Measurements from ENCODE around the gene ABLIM1.
A peak's percentile ranks its signal among the peaks of the same experiment; 100 is the strongest.

Gene ABLIM1

DNA sequence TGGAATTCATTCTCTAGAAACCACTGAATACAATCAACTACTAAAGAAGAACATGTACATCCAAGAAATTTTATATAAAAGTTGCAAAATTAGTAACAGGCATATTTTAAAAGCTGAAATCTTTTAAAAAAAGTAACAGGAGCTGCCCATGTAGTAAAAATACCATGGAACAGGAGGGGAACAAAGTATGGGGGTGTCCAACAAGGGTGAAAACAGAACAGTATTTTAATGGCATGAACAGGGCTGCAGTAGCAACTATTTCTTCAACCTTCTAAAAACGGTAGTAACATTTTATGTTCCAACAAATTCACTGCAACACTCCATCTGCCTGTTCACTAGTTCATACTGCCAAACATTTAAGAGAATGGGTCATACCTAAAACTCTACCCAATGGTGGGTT, 77.0 kb downstream of the ABLIM1 start:
- no peak for DNase-seq
- no peak overlapping the region for H3K27ac ChIP-seq
- no peak overlapping the region for H3K4me3 ChIP-seq
- H3K36me3 ChIP-seq = no peaks in the 10 kb centered on the region
- H3K27me3 ChIP-seq = no peaks in the 10 kb centered on the region
- intact Hi-C loops (cut with DNase I; ENCODE audit: low total_unique reads) = no loop called here
- H3K9me3 ChIP-seq = no peaks in the 10 kb centered on the region
- H3K4me1 ChIP-seq = peaks cover 0 to 19% (median 5%) of the 10 kb centered on the region in 4 donors
- TF ChIP-seq, protein P1, sequence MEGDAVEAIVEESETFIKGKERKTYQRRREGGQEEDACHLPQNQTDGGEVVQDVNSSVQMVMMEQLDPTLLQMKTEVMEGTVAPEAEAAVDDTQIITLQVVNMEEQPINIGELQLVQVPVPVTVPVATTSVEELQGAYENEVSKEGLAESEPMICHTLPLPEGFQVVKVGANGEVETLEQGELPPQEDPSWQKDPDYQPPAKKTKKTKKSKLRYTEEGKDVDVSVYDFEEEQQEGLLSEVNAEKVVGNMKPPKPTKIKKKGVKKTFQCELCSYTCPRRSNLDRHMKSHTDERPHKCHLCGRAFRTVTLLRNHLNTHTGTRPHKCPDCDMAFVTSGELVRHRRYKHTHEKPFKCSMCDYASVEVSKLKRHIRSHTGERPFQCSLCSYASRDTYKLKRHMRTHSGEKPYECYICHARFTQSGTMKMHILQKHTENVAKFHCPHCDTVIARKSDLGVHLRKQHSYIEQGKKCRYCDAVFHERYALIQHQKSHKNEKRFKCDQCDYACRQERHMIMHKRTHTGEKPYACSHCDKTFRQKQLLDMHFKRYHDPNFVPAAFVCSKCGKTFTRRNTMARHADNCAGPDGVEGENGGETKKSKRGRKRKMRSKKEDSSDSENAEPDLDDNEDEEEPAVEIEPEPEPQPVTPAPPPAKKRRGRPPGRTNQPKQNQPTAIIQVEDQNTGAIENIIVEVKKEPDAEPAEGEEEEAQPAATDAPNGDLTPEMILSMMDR (IDR thresholded peaks at IDR 0.05) = no peak

DNA sequence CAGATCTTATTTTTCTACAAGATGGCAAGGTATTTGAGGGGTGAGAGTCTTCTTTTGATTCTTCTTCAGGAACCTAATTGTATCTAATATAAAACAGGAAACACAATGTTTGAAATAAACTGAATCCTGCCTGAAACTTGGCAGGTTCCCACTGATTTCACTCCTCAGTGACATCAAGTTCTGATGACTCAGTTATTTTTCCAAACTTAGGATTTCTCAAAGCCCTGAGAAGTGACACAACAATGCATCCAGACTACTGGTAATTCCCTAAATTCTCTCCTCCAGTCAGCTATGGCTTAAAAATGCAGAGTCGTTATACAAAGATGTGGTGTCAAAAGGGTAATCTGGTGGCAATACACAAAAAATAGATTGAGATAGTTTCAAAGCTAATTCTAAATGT, 80.9 kb downstream of the ABLIM1 start:
- DNase-seq = peak in 1 of 2 donors; percentile 52
- peak overlapping the region; percentile 6 to 47 for H3K27ac ChIP-seq
- intact Hi-C loops (cut with DNase I; ENCODE audit: low total_unique reads) = no loop called here

DNA sequence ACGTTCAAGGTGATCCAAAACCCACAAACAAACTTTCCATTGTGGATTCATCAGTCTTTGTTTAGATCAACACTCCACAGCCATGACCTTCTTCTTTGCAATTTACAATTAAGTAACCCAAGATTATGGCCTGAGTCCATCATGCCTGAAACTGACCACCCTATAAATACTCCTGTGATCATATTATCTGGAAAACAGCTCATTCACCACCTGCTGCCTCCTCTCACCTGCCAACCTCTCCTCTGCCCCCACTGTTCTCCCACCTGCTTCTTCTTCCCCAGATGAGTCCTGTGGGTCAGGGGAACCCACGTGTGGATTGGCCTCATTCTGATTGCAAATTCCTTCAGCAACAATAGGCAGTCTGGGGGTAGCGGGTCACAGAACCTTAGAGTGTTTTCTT, 81.4 kb downstream of the ABLIM1 start:
- TF ChIP-seq, protein P1 (IDR thresholded peaks at IDR 0.05) = no peak
- H3K36me3 ChIP-seq = no peaks in the 10 kb centered on the region
- intact Hi-C loops (cut with DNase I; ENCODE audit: low total_unique reads) = no loop called here
- H3K9me3 ChIP-seq = no peaks in the 10 kb centered on the region
- H3K27ac ChIP-seq = peak overlapping the region; percentile 6 to 47
- H3K4me3 ChIP-seq = no peak overlapping the region
- no peak for DNase-seq
- no peaks in the 10 kb centered on the region for H3K27me3 ChIP-seq
- peaks cover 0 to 26% (median 7%) of the 10 kb centered on the region in 4 donors for H3K4me1 ChIP-seq

More for the DNA sequence above, 80.9 kb downstream of the ABLIM1 start:
- Histone ChIP-seq H3K4me3 (no peak overlapping the region), H3K27me3 (no peaks in the 10 kb centered on the region), H3K9me3 (no peaks in the 10 kb centered on the region), H3K4me1 (peaks cover 0 to 23% (median 5%) of the 10 kb centered on the region in 4 donors), H3K36me3 (no peaks in the 10 kb centered on the region)
- TF ChIP-seq, protein P1 (IDR thresholded peaks at IDR 0.05) = no peak

DNA sequence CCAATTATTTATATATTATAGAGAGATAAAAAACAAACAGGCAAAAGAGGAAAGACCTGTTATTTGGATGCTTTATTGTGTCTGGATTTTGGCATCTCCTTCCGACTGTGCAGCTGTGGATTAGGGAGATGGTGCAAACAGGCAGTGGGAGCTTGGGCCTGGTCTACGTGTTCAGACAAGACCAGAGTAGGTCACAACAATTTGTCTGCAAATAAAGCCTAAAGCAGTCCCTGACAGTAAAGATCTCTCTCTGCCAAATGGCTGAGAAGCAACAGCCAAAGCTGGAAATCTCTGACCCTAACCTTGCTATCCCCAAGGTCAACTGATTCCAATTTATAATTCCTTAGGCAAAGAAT, 82.0 kb downstream of the ABLIM1 start:
- Histone ChIP-seq H3K27me3 (no peaks in the 10 kb centered on the region), H3K9me3 (no peaks in the 10 kb centered on the region), H3K4me3 (no peak overlapping the region), H3K36me3 (no peaks in the 10 kb centered on the region), H3K4me1 (peaks cover 0 to 32% (median 13%) of the 10 kb centered on the region in 4 donors), H3K27ac (peak overlapping the region; percentile 6 to 47)
- TF ChIP-seq, protein P1 (IDR thresholded peaks at IDR 0.05) = no peak
- intact Hi-C loops (cut with DNase I; ENCODE audit: low total_unique reads) = no loop called here
- DNase-seq = no peak

DNA sequence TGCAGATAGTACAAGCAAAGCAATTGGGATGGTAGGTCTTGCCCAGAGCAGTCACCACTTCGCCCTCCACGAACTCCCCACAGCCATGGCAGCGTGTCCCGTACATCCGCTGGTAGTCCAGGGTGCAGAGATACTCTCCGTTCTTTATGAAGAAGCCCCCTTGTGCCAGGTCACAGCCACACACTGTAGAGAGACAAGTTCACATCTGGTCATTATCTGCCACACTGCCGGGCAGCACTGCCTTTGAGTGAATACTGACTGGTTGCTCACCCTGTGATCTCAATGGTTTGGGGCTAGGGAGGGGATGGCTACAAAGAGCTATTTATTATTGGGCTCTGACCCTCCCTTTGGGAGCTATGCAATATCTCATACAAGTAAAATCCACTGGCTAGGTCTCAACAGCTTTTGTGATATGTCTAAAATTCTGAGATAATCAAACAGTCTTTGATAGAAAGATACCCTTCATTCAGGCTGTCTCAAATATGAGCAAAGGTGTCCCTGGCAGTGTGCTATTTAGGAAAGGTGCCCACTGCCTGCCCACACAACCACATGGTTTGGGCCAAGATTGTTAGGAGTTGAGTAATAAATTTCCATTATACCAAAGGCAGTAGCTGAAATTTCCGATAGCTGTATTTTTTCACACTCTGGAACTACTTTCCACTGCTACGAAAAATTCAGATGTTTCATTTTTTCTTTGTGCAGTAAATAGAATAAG, 82.5 kb downstream of the ABLIM1 start:
- peak overlapping the region; percentile 6 to 47 for H3K27ac ChIP-seq
- no peak for DNase-seq

More for the DNA sequence above, 82.5 kb downstream of the ABLIM1 start:
- TF ChIP-seq, protein P1 (IDR thresholded peaks at IDR 0.05) = no peak
- intact Hi-C loops (cut with DNase I; ENCODE audit: low total_unique reads) = no loop called here
- Histone ChIP-seq H3K27me3 (no peaks in the 10 kb centered on the region), H3K36me3 (no peaks in the 10 kb centered on the region), H3K9me3 (no peaks in the 10 kb centered on the region), H3K4me3 (no peak overlapping the region), H3K4me1 (peaks cover 0 to 37% (median 14%) of the 10 kb centered on the region in 4 donors)

All from tibial artery (tissue), 4 donors.